Smooth muscle cell (in vitro differentiated cells): ENCODE measurements around the gene TBCE. TPM values are rescaled to one million over a fixed set of nuclear protein-coding genes. Genes with fewer than 3 reads are reported as not detected.

Experiments used
- DNase-seq: peaks from one replicate; lab custom pipeline; 2025; ENCODE audit not compliant: unreplicated experiment; lab: John Stamatoyannopoulos, UW
- H2AFZ ChIP-seq: fragments of 200-600 bp; sonication (generic); 2 replicates; pipeline ENCODE4 v1.6.0; 2016; ENCODE audit warnings: antibody characterized with exemption, low read depth, mild to moderate bottlenecking
- H3F3A ChIP-seq: fragments of 200-600 bp; sonication (generic); 2 replicates; pipeline ENCODE4 v1.6.0; 2017; ENCODE audit warnings: antibody characterized with exemption, low read depth
- H3K27ac ChIP-seq: fragments of 200-600 bp; sonication (generic); 2 replicates; pipeline ENCODE4 v1.5.1; 2016; ENCODE audit warnings: low read depth, mild to moderate bottlenecking
- H3K27me3 ChIP-seq: fragments of 200-600 bp; sonication (generic); 2 replicates; pipeline ENCODE4 v1.6.1; 2016; ENCODE audit warnings: low read depth, mild to moderate bottlenecking
- H3K36me3 ChIP-seq: fragments of 200-600 bp; sonication (generic); 2 replicates; pipeline ENCODE4 v1.5.1; 2016; ENCODE audit warnings: low read depth
- H3K4me1 ChIP-seq: fragments of 200-600 bp; sonication (generic); 2 replicates; pipeline ENCODE4 v1.5.1; 2016; ENCODE audit warnings: low read depth
- H3K4me2 ChIP-seq: fragments of 200-600 bp; sonication (generic); 2 replicates; pipeline ENCODE4 v1.6.0; 2016; ENCODE audit warnings: mild to moderate bottlenecking
- H3K4me3 ChIP-seq: fragments of 200-600 bp; sonication (generic); 2 replicates; pipeline ENCODE4 v1.5.1; 2016; ENCODE audit warnings: mild to moderate bottlenecking
- H3K79me2 ChIP-seq: fragments of 200-600 bp; sonication (generic); 2 replicates; pipeline ENCODE4 v1.6.0; 2016; ENCODE audit warnings: low read depth, mild to moderate bottlenecking
- H3K9ac ChIP-seq: fragments of 200-600 bp; sonication (generic); 2 replicates; pipeline ENCODE4 v1.6.0; 2016; ENCODE audit warnings: low read depth
- H3K9me3 ChIP-seq: fragments of 200-600 bp; sonication (generic); replicated peaks from 2 replicates; pipeline ENCODE4 v1.5.1; 2016; ENCODE audit warnings: low read depth
- H4K20me1 ChIP-seq: fragments of 200-600 bp; sonication (generic); 2 replicates; pipeline ENCODE4 v1.6.0; 2016; ENCODE audit warnings: low read depth
- WGBS: methylation state at CpG from one replicate; pipeline ENCODE4 v1.1.7; 2016; ENCODE audit warnings: low lambda C conversion rate; 5-methylcytosine and 5-hydroxymethylcytosine counted together
- polyA plus RNA-seq: library from polyadenylated mRNA; unstranded; fragments of >200 nt; fragmentation: Nextera tagmentation; extraction: Ambion mirVana; gene quantifications from 2 replicates; pipeline ENCODE4 v1.2.1, GENCODE V29; 2016
- total RNA-seq: library from RNA; depleted of rRNA; stranded (reverse); fragments of >200 nt; gene quantifications from 2 replicates; pipeline ENCODE4 v1.2.3, GENCODE V29; 2014
- TF ChIP-seq, protein P1 (sequence below): fragments of 200-600 bp; sonication (generic); IDR thresholded peaks from 2 replicates; pipeline ENCODE4 v1.5.1; 2017; ENCODE audit warnings: borderline replicate concordance, mild to moderate bottlenecking, antibody characterized with exemption; ENCODE audit not compliant: insufficient read depth, poor library complexity, severe bottlenecking

TBCE gene
- total and polyA plus RNA-seq, 2 experiments from 2014 or later = 24.0 to 28.4 TPM

DNA sequence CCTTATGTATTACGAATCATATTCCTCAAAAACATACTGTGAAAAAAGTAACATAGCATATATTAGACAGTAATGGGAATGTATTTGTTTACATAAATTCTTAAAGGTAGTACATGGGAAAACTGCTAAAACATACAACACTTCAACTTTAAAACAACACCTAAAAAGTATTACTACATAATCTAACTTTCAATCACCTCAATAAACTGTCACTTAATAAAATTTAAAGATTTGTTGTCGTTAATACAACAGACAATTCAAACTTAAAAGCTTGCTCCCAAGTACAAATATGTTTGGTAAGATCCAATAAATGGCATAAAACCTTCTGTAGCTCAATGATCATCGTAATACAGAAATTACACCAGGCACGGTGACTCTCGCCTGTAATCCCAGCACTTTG is 42.9 kb upstream of the TBCE start:
- Histone ChIP-seq H3K4me2 (no peak overlapping the region), H3K79me2 (peaks cover 85% of the 10 kb centered on the region), H3K9me3 (no peaks in the 10 kb centered on the region), H3F3A (peaks cover 4% of the 10 kb centered on the region), H3K27ac (peak overlapping the region; percentile 9), H2AFZ (no peak overlapping the region), H3K4me1 (peaks cover 18% of the 10 kb centered on the region), H3K27me3 (no peaks in the 10 kb centered on the region), H4K20me1 (peaks cover 84% of the 10 kb centered on the region), H3K36me3 (no peaks in the 10 kb centered on the region), H3K9ac (no peak overlapping the region), H3K4me3 (no peak overlapping the region)
- DNase-seq = no peak
- TF ChIP-seq, protein P1, sequence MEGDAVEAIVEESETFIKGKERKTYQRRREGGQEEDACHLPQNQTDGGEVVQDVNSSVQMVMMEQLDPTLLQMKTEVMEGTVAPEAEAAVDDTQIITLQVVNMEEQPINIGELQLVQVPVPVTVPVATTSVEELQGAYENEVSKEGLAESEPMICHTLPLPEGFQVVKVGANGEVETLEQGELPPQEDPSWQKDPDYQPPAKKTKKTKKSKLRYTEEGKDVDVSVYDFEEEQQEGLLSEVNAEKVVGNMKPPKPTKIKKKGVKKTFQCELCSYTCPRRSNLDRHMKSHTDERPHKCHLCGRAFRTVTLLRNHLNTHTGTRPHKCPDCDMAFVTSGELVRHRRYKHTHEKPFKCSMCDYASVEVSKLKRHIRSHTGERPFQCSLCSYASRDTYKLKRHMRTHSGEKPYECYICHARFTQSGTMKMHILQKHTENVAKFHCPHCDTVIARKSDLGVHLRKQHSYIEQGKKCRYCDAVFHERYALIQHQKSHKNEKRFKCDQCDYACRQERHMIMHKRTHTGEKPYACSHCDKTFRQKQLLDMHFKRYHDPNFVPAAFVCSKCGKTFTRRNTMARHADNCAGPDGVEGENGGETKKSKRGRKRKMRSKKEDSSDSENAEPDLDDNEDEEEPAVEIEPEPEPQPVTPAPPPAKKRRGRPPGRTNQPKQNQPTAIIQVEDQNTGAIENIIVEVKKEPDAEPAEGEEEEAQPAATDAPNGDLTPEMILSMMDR = no peak
- 94% methylated on average over 5 of the region's 5 CpGs for WGBS

DNA sequence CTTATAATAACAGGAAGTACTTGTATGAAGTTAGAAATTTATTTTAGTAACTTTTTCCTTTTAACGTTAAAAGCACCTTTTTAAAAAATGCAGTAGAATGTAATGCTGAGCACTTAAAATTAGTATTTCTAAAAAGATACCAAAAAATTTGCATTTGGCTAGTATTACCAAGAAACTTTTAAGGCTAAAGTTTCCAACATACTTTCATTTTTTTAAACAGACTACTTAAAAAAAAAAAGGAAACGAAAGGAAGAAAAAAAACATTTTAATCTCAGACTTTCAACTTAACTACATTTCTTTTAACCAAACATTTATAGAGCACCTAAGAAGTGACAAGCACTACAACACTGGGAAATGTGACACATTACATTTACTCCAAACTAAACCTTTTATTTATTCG is 42.1 kb upstream of the TBCE start:
- TF ChIP-seq, protein P1 = no peak
- Histone ChIP-seq H3K27ac (peak overlapping the region; percentile 9), H3K9ac (peak overlapping the region; percentile 98), H3K4me1 (peaks cover 18% of the 10 kb centered on the region), H4K20me1 (peaks cover 75% of the 10 kb centered on the region), H3K4me2 (peak overlapping the region; percentile 97), H3K9me3 (no peaks in the 10 kb centered on the region), H3K4me3 (peak overlapping the region; percentile 92), H3F3A (peaks cover 10% of the 10 kb centered on the region), H3K27me3 (no peaks in the 10 kb centered on the region), H3K36me3 (no peaks in the 10 kb centered on the region), H2AFZ (no peak overlapping the region), H3K79me2 (peaks cover 82% of the 10 kb centered on the region)
- 87% methylated on average over 3 of the region's 3 CpGs for whole genome bisulfite sequencing
- DNase-seq = no peak

DNA sequence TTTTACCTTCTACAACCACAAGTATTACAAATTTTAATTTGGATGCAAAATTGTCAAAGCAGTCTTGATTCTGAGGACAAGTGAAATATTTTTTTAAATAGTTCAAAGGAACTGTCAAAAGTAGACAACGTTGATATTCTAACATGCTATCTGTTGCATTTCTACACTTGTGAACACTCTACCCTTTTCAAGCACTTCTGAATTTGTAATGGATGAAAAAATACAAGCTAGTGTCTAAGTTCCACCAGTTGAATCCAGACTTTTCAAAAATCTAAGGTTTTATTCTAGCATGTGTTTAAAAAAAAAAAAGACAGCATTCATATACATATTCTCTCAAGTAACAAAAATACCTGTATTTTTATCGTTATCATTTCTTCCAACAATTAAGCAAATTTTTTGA is 41.4 kb upstream of the TBCE start:
- TF ChIP-seq, protein P1 = no peak
- no peak for DNase-seq
- no peak overlapping the region for H3K27ac ChIP-seq

More for the DNA sequence above, 41.4 kb upstream of the TBCE start:
- Histone ChIP-seq H3K79me2 (peaks cover 82% of the 10 kb centered on the region), H3K4me3 (peak overlapping the region; percentile 92), H3K36me3 (no peaks in the 10 kb centered on the region), H4K20me1 (peaks cover 74% of the 10 kb centered on the region), H3F3A (peaks cover 16% of the 10 kb centered on the region), H2AFZ (no peak overlapping the region), H3K9ac (peak overlapping the region; percentile 98), H3K27me3 (no peaks in the 10 kb centered on the region), H3K4me1 (peaks cover 24% of the 10 kb centered on the region), H3K9me3 (no peaks in the 10 kb centered on the region), H3K4me2 (peak overlapping the region; percentile 97)
- 81% methylated on average over 2 of the region's 2 CpGs for WGBS
